ENCODE data around the gene HOXA1. TPM values are rescaled to one million over a fixed set of nuclear protein-coding genes. Genes with fewer than 3 reads are reported as not detected.

HOXA1 gene
- total RNA-seq, 2 experiments from 2014 or later: 0.22 to 0.58 TPM

DNA sequence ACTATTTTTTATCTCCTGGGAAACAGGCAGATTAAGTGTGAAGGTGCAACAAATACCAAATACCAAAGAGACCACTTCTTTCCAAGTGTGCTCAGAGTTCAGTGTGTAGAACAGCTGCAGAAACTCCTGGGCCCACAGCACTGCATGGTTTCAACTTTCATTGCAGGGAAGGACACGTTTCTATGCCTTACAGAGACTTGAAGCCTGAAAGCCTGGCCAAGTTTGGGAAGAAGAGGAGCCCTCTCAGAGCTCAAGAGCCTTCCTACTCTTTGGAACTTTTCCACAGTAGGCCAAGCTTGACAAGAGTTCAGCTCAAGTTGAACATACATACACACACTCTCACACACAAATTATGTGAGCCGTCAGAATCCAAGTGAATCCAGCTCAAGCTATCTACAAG lies 32.2 kb upstream of the HOXA1 start:
- POLR2A ChIA-PET: no interaction called here
- CTCF ChIA-PET: interaction anchor here (0.6 kb wide), 1 partner anchor 170 kb away, joined by 3 read pairs; no protein-coding TSS in a partner anchor
- Mint-ChIP-seq H3K36me3 (ENCODE audit: low read depth) (no peaks in the 10 kb centered on the region), H3K27me3 (peaks cover 47% of the 10 kb centered on the region), H3K27ac (no peak overlapping the region), H3K9me3 (peaks cover 2% of the 10 kb centered on the region), H3K4me3 (no peak overlapping the region), H3K4me1 (no peaks in the 10 kb centered on the region)
- no peak for DNase-seq

DNA sequence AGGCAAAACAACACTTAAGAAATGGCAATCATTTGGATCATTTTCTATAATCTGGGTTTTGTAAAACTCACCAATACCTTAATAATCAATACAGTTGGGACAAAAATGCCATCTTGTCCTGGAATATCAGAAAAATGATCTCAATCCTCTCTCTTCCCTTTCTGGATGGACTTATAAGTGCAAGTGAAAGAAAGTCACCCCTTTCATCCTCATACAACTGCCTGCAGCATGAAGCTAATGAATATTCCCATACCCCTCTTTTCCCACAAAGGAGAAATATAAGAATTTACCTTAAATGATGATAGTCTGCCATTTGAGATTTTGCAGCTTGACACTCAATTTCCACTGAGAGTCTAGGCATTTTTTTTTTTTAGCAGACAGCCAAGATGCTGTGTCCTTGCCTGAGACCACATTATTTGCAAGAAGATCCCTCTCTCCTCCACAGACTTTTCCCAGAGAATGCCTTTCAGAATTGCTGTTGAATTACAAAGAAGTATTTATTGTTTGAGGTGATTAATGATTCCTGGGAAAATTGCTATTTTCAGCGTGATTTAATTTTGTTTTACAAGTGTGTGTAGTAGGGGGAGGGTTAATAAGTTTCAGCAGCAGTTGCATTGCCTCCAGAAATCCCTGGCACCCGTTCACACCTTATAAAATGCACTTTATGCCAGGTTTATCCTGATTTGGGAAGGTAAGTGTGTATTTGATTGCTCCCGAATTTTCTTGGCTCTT lies 31.0 kb upstream of the HOXA1 start:
- Mint-ChIP-seq H3K27ac (no peak overlapping the region), H3K4me3 (no peak overlapping the region), H3K9me3 (peaks cover 2% of the 10 kb centered on the region), H3K4me1 (no peaks in the 10 kb centered on the region), H3K36me3 (ENCODE audit: low read depth) (no peaks in the 10 kb centered on the region), H3K27me3 (peaks cover 41% of the 10 kb centered on the region)
- DNase-seq: no peak
- CTCF ChIA-PET: interaction anchor here (0.6 kb wide), 2 partner anchors 24 to 403 kb away, joined by 3 read pairs; no protein-coding TSS in a partner anchor
- POLR2A ChIA-PET: no interaction called here

DNA sequence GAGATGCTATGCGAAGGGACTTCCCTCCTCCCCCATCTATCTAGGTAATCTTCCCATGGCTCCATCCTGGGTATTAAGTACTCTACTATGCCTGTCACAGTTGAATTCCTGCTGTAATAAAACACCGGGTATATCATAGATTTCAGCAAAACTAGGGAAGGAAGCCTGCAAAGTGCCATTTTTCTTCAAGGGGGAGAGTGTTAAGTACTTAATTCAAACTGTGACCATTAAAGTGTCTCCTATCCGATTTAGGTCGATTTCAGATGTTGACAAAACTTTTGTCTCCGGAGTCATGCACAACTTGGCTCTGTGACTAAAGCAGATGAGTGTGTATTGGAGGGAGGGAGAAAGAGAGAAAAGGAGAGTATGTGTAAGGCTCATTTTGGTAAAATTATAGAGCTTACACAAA lies 30.2 kb upstream of the HOXA1 start:
- ChIA-PET CTCF (interaction anchor here (0.6 kb wide), 1 partner anchor 402 kb away, joined by 3 read pairs; no protein-coding TSS in a partner anchor), POLR2A (no interaction called here)
- no peak overlapping the region for H3K27ac Mint-ChIP-seq
- H3K4me1 Mint-ChIP-seq: no peaks in the 10 kb centered on the region
- H3K36me3 Mint-ChIP-seq (ENCODE audit: low read depth): no peaks in the 10 kb centered on the region
- H3K4me3 Mint-ChIP-seq: no peak overlapping the region
- H3K9me3 Mint-ChIP-seq: no peaks in the 10 kb centered on the region
- DNase-seq: no peak
- H3K27me3 Mint-ChIP-seq: peaks cover 37% of the 10 kb centered on the region

DNA sequence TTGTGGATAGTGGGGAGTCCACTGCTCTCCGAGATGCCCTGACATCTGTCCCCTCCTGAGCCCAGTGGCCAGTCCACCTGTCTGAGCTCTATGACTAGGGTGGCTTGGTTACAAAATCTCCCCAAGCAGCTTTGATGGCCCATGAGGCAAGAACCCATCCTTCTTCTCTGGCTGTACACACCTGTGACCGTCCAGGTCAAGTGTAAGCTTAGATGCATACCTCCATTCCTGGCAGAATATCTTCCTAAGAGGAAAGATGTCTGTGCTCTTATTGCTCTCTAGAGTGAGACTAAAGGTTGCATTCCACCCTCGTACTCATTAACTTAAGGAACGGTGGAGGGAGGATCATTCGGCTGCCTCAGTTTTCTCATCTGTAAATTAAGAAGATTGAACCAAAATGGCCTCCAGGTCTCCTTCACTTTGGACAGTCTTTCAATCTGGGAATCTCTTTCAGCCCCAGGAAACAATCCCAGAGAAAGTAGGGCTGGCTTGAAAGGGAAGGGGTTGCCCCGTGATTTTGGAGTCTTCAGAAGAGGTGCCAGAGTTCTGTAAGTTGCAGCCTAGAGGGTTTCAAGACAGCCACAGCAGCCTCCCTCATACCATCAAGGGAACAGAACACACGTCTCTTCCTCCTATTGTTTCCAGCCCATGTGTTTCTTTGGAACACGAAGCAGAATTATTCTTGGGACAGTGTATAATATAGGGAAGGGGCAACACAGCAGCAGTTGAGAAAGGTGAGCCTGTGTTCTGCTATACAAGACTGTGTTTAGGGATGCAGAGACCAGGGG lies 29.3 kb upstream of the HOXA1 start:
- Mint-ChIP-seq H3K27ac (no peak overlapping the region), H3K27me3 (peaks cover 37% of the 10 kb centered on the region), H3K4me1 (no peaks in the 10 kb centered on the region), H3K9me3 (no peaks in the 10 kb centered on the region), H3K36me3 (ENCODE audit: low read depth) (no peaks in the 10 kb centered on the region), H3K4me3 (no peak overlapping the region)
- ChIA-PET POLR2A (no interaction called here), CTCF (interaction anchor here (0.6 to 0.7 kb wide), 2 partner anchors 10 to 835 kb away, joined by 3 read pairs; no protein-coding TSS in a partner anchor)
- DNase-seq: no peak

DNA sequence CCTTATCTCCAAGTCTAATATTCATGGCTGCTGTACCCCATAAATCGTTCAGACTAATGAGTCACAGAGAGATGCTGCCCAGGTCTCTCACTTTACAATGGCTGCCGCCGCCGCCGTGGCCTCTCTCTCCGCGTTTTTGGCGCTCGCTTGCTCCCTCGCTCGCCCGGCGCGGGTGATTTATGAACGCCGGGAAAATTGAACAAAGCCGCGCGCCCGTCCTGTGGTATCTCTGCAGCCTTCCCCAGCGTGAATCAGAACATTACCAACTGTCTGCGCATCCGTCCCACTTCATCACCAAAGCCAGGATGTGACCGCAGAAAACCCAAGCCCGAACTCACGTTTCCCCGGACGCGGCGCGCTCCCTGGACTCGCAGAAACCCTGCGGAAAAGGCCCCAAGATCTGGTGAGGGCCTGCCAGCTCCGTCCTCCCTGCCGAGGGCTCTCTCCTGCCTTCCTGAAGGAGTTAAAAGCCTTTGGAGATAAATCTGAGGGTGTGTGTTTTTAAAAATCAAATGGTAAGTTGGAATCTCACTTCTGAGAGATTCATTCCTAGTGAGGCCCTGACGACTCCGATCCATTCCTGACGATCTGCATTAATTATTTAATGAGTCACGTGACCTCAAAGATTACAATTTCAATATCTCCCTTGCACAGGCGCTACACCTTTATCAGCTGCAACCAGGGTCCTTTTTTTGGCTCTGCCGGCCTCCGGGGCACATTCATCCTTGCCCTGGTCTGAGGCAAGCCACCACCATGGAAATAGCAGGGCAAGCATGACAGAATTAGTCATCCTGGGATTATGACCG lies 28.5 kb upstream of the HOXA1 start:
- H3K27me3 Mint-ChIP-seq: peaks cover 34% of the 10 kb centered on the region
- DNase-seq: no peak
- no peaks in the 10 kb centered on the region for H3K4me1 Mint-ChIP-seq
- no peak overlapping the region for H3K4me3 Mint-ChIP-seq
- ChIA-PET POLR2A (no interaction called here), CTCF (interaction anchor here (0.6 to 0.7 kb wide), 2 partner anchors 9 to 834 kb away, joined by 3 read pairs; no protein-coding TSS in a partner anchor)
- no peak overlapping the region for H3K27ac Mint-ChIP-seq
- H3K36me3 Mint-ChIP-seq (ENCODE audit: low read depth): no peaks in the 10 kb centered on the region
- no peaks in the 10 kb centered on the region for H3K9me3 Mint-ChIP-seq

DNA sequence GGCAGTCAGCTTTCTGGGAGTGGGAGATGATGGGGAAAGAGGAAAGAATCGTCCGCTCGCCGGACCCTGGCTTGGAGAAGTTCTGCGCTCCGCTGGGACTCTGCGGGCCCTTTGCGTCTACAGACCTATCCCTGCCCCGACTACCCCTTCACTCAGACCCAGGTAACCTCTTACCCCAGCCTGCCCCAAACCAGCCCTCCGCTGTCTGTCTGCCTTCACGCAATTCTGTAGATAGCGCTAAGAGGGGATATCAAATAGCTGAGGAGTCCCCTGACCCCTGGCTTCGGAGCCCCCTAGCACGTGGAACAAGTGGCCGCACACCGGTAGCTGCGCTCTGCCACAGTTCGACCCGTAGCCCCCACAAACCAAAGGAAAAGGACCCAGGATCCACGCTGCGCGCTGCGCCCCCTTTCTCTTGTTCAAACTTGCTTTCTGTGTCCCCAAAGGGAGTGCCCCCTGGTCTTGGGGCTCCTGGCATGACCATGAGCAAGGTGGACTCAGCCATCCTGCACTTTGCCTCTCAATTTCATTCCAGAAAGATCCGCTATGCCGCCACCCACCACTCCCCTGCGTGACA lies 27.8 kb upstream of the HOXA1 start:
- Mint-ChIP-seq H3K36me3 (ENCODE audit: low read depth) (no peaks in the 10 kb centered on the region), H3K9me3 (no peaks in the 10 kb centered on the region), H3K4me1 (no peaks in the 10 kb centered on the region), H3K27ac (no peak overlapping the region), H3K4me3 (no peak overlapping the region), H3K27me3 (peaks cover 28% of the 10 kb centered on the region)
- ChIA-PET CTCF (no interaction called here), POLR2A (no interaction called here)
- DNase-seq: no peak

DNA sequence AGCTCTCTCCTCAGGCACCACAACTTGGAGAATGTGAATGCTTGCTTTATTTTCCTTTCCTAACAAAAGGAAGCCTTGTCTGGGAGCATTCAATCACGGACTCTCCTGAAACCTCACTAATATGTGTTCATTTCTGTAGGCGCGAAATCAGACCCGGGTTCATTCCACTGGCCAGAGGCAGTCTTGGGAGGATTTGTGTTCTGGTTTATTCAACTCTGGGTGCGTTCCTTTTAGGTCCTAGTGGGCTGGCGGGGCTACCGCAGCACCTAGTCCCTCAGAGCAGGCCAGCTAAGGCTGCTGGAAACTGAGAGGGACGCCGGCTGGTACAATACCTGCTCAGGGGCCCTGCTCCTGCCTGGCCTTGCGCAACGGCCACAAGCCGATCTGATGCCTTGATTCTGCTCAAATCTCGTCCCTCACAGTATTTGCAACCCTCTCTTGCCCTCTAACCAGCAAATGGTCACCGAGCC lies 27.2 kb upstream of the HOXA1 start:
- CTCF ChIA-PET: no interaction called here
- no peaks in the 10 kb centered on the region for H3K9me3 Mint-ChIP-seq
- H3K27ac Mint-ChIP-seq: no peak overlapping the region
- DNase-seq: no peak
- no peaks in the 10 kb centered on the region for H3K36me3 Mint-ChIP-seq (ENCODE audit: low read depth)
- no peaks in the 10 kb centered on the region for H3K4me1 Mint-ChIP-seq
- POLR2A ChIA-PET: no interaction called here
- H3K4me3 Mint-ChIP-seq: no peak overlapping the region
- H3K27me3 Mint-ChIP-seq: peaks cover 24% of the 10 kb centered on the region

DNA sequence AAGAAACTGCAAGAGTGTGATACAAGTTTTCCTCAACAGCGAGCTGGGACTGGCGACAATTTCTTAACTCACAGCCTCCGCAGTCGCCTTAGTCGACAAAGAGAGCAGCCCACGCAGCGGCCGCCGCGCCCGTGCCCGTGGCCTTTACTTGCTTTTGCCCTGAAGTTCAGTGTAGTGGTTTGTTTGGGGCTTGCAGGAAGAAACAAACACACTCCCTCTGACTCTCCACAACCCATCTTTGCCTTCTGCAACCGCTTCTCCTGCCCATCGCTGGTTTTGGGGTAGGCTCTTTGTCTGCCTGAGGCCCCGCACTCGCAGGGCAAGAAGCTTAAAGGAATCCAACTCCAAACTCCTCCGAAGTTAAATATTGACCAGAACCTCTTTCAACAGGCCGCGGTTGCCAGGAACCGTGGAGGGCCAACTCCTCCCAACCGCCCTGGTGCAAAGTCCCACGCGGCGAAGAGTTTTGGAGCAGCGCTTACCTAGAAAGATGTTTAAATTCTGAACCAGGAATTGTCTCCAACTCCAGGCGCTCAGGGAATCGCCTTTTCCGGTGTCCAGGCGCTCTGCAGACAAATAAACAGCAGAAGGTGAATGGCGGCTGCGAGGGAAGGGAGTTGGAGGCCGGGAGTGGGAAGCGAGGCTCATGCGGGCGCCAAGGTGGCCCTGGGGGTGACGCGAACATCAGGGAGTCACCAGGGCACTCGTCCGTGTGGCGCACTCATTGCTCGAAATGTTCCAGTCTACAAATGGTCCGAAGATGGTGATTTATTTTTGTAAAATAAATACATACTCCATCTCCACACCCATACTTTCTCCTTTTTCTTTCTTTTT lies 26.5 kb upstream of the HOXA1 start:
- Mint-ChIP-seq H3K9me3 (no peaks in the 10 kb centered on the region), H3K27me3 (peaks cover 17% of the 10 kb centered on the region), H3K4me1 (no peaks in the 10 kb centered on the region), H3K4me3 (no peak overlapping the region), H3K27ac (no peak overlapping the region), H3K36me3 (ENCODE audit: low read depth) (no peaks in the 10 kb centered on the region)
- DNase-seq: no peak
- ChIA-PET CTCF (no interaction called here), POLR2A (no interaction called here)

DNA sequence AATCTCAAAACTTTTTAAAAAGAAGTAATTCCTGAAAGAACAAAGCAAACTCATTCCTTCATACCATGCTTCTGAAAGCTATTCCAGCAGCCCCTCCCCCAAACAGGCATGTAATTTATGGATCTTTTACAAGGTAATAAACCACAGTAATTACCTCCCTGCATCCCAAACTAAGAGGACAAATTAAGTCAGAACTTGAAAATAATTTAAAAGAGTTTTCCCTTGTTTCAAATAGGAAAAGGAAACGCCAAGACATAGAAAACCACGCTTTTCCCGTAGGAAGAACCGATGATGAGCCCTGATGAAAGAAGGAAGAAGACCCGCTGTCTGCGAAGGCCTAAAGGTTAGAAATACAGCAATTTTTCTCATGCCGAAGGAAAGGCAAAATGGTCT lies 25.9 kb upstream of the HOXA1 start:
- no peak overlapping the region for H3K27ac Mint-ChIP-seq
- H3K27me3 Mint-ChIP-seq: peaks cover 11% of the 10 kb centered on the region
- H3K4me1 Mint-ChIP-seq: no peaks in the 10 kb centered on the region
- ChIA-PET POLR2A (no interaction called here), CTCF (no interaction called here)
- H3K9me3 Mint-ChIP-seq: no peaks in the 10 kb centered on the region
- H3K4me3 Mint-ChIP-seq: no peak overlapping the region
- DNase-seq: no peak
- H3K36me3 Mint-ChIP-seq (ENCODE audit: low read depth): no peaks in the 10 kb centered on the region

DNA sequence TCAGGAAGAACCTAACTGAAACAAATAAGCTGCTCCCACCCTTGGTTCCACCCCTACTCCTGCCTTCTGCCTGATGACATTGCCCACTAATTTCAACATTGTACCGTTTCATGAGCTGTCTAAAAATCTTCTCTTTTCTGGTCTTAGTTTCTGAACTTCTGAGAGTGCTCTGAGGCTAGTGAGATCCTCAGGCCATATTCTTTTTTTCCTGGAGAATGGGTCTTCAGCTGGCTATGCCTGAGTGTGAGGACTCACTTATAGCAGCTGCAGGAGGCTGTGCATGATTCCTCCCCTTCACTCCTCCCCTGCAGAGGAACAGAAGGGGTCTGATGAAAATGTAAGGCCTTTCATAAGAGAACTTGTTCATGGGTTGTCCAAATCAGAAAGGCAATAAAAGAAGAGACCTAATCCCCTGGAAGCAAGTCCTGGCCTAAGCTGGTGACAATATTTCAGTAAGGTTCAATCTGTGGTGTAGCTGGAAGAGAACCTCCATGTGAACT lies 23.7 kb upstream of the HOXA1 start:
- ChIA-PET POLR2A (interaction anchor here (0.6 kb wide), 1 partner anchor 863 kb away, joined by 3 read pairs; no protein-coding TSS in a partner anchor), CTCF (interaction anchor here (1.1 kb wide), 1 partner anchor 12 kb away, joined by 3 read pairs; no protein-coding TSS in a partner anchor)
- no peaks in the 10 kb centered on the region for H3K36me3 Mint-ChIP-seq (ENCODE audit: low read depth)
- H3K9me3 Mint-ChIP-seq: no peaks in the 10 kb centered on the region
- H3K4me3 Mint-ChIP-seq: no peak overlapping the region
- no peaks in the 10 kb centered on the region for H3K27me3 Mint-ChIP-seq
- no peak for DNase-seq
- H3K27ac Mint-ChIP-seq: no peak overlapping the region
- no peaks in the 10 kb centered on the region for H3K4me1 Mint-ChIP-seq

DNA sequence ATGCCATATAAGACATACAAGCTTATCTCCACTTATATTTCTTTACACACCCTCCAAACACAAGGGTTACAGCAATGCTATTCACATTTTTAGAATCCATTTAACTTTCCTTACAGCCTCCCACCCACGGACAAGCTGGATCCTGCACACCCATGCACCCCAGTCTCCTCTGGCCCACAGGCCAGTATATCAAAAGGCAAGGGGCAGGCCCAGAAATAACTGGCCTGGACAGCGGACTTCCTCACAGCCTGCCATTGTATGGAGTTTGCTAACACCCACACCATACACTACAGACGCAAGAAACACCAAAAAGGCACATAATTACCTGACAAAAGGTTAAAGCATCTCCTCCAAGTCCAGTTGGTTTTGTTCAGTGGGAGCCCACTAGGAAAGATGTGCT lies 22.8 kb upstream of the HOXA1 start:
- H3K4me1 Mint-ChIP-seq: no peaks in the 10 kb centered on the region
- DNase-seq: no peak
- H3K4me3 Mint-ChIP-seq: no peak overlapping the region
- CTCF ChIA-PET: no interaction called here
- H3K27ac Mint-ChIP-seq: no peak overlapping the region
- no peaks in the 10 kb centered on the region for H3K36me3 Mint-ChIP-seq (ENCODE audit: low read depth)
- no peaks in the 10 kb centered on the region for H3K27me3 Mint-ChIP-seq
- POLR2A ChIA-PET: no interaction called here
- no peaks in the 10 kb centered on the region for H3K9me3 Mint-ChIP-seq

Measured in activated CD4-positive, alpha-beta T cell treated with anti-CD3 and anti-CD28 coated beads, Interleukin-2, amount 10 ng/mL, durations not matched to agents 7 days and 5 days (primary cell).